Measurements from ENCODE around the gene IFIT3.

GRCh38 chr10:89303161-89303560 lies 24.6 kb upstream of the IFIT3 start:
- no peak for TF ChIP-seq CTCF (IDR thresholded peaks at IDR 0.05 in 8 of 11, conservative IDR thresholded peaks at IDR 0.05 in 3 of 11)
- TF ChIP-seq POLR2A (IDR thresholded peaks at IDR 0.05): no peak
